Uterus (tissue), 2 donors: ENCODE results near the gene PAM16.

ENCODE experiments used
- POLR2A ChIP-seq, 2 donors: fragments of 450-650 bp; IDR thresholded peaks; one replicate each; pipeline ENCODE4 v1.6.1; 2016; ENCODE audit warnings: antibody characterized with exemption in 2 of 2, mild to moderate bottlenecking in 1 of 2, moderate library complexity in 1 of 2
- TF ChIP-seq, protein P1 (sequence below), 4 experiments: fragments of 200-600 bp in 2 of 4; fragments of 450-650 bp in 2 of 4; sonication (generic) in 2 of 4; IDR thresholded peaks; one replicate each; pipeline ENCODE4 v1.5.1; 2016 to 2019; ENCODE audit warnings: antibody characterized with exemption in 4 of 4, mild to moderate bottlenecking in 2 of 4, moderate library complexity in 1 of 4

- TF ChIP-seq, protein P1, sequence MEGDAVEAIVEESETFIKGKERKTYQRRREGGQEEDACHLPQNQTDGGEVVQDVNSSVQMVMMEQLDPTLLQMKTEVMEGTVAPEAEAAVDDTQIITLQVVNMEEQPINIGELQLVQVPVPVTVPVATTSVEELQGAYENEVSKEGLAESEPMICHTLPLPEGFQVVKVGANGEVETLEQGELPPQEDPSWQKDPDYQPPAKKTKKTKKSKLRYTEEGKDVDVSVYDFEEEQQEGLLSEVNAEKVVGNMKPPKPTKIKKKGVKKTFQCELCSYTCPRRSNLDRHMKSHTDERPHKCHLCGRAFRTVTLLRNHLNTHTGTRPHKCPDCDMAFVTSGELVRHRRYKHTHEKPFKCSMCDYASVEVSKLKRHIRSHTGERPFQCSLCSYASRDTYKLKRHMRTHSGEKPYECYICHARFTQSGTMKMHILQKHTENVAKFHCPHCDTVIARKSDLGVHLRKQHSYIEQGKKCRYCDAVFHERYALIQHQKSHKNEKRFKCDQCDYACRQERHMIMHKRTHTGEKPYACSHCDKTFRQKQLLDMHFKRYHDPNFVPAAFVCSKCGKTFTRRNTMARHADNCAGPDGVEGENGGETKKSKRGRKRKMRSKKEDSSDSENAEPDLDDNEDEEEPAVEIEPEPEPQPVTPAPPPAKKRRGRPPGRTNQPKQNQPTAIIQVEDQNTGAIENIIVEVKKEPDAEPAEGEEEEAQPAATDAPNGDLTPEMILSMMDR (IDR thresholded peaks at IDR 0.05) = no peak
- TF ChIP-seq POLR2A (IDR thresholded peaks at IDR 0.05) = no peak
These were observed 14.2 kb downstream of the PAM16 start for GRCh38 chr16:4336701-4337539.
